ENCODE data around the gene PRKG2. TPM values are rescaled to one million over a fixed set of nuclear protein-coding genes. Genes with fewer than 3 reads are reported as not detected.

The PRKG2 gene
- total and polyA plus RNA-seq, 2 donors (not counting 3 experiments of a cell fraction or from before 2014, with no cell fraction given) = not detected

DNA sequence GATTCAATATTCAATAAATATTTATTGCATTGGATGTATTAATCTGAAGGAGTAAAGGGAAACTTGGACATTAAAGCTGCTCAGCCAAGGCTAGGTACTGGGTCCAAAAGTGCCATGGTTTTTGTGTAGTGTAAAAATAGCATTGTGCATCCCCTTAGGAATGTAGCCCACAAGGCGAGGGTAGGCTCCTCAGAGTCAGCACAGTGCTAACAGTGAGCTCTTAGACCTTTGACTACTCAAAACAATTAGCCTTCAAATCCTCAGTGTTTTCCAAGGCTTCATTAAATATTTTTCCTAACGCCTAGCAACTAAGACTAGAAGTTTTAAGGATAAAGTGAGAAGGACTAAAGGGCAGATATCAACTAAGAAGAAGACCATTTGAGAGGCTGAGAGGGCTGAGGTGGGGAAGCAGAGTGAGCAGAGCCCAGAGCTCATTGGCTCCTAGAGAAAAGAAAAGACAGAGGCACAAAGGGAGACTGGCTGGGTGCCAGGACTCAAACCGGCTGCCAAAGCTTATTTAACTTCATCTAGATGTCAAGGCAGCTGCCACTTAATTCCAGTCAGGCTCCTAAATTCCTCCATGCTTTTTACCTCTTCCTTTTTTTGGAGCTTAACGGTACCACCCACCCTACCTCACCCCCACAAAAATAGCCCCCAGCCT, 17.0 kb downstream of the PRKG2 start:
- Histone ChIP-seq H4K20me1 (replicated peaks; ENCODE audit: control insufficient read depth, extremely low read depth, insufficient read depth, low read length) (no peaks in the 10 kb centered on the region), H3K27ac (ENCODE audit: insufficient read depth, low read depth, low read length) (no peak overlapping the region), H3K4me2 (ENCODE audit: insufficient read depth, low read length) (no peak overlapping the region), H3K79me2 (ENCODE audit: control insufficient read depth, insufficient read depth, low read length) (no peaks in the 10 kb centered on the region), H3K9me3 (replicated peaks; ENCODE audit: control insufficient read depth, insufficient read depth, low read length) (no peaks in the 10 kb centered on the region), H3K9ac (replicated peaks; ENCODE audit: extremely low read depth, insufficient read depth, low read length) (no peak overlapping the region), H2AFZ (ENCODE audit: low read depth, low read length) (no peak overlapping the region), H3K4me3 (replicated peaks in 1 of 3; ENCODE audit: insufficient read depth in 1 of 3, low read depth in 1 of 3, low read length in 3 of 3) (no peak overlapping the region), H3K27me3 (ENCODE audit: control insufficient read depth in 2 of 2, insufficient read depth in 2 of 2, low read length in 2 of 2) (no peaks in the 10 kb centered on the region), H3K9me1 (replicated peaks; ENCODE audit: control insufficient read depth, extremely low read depth, insufficient read depth, low read length) (no peaks in the 10 kb centered on the region), H3K36me3 (ENCODE audit: control insufficient read depth in 2 of 2, extremely low read depth in 1 of 2, insufficient read depth in 2 of 2, low read length in 2 of 2) (no peaks in the 10 kb centered on the region), H3K4me1 (ENCODE audit: control insufficient read depth, extremely low read depth, insufficient read depth, low read length) (no peaks in the 10 kb centered on the region)
- dilution Hi-C loops (cut with MboI; ENCODE audit: extremely low pct_ligation_motif_present, low sequenced_read_pairs) (no loop called here), intact Hi-C loops (cut with micrococcal nuclease) (no loop called here)
- DNase-seq (ENCODE audit: low read depth, low spot score) = no peak
- no TSS peak for BruUV-seq (replicated peaks)
- CTCF ChIA-PET = no interaction called here
- POLR2A ChIA-PET = no interaction called here
- TF ChIP-seq FOS (IDR thresholded peaks at IDR 0.05; ENCODE audit: borderline replicate concordance, insufficient read depth, low read length) (no peak), MYC (IDR thresholded peaks at IDR 0.05; ENCODE audit: low read depth, low read length) (no peak), POLR2A (IDR thresholded peaks at IDR 0.05; ENCODE audit: low read depth, low read length) (no peak), POLR2AphosphoS5 (IDR thresholded peaks at IDR 0.05; ENCODE audit: insufficient read depth, low read depth, low read length) (no peak)
- TF ChIP-seq, protein P1, sequence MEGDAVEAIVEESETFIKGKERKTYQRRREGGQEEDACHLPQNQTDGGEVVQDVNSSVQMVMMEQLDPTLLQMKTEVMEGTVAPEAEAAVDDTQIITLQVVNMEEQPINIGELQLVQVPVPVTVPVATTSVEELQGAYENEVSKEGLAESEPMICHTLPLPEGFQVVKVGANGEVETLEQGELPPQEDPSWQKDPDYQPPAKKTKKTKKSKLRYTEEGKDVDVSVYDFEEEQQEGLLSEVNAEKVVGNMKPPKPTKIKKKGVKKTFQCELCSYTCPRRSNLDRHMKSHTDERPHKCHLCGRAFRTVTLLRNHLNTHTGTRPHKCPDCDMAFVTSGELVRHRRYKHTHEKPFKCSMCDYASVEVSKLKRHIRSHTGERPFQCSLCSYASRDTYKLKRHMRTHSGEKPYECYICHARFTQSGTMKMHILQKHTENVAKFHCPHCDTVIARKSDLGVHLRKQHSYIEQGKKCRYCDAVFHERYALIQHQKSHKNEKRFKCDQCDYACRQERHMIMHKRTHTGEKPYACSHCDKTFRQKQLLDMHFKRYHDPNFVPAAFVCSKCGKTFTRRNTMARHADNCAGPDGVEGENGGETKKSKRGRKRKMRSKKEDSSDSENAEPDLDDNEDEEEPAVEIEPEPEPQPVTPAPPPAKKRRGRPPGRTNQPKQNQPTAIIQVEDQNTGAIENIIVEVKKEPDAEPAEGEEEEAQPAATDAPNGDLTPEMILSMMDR (IDR thresholded peaks at IDR 0.05; ENCODE audit: extremely low read depth in 1 of 2, insufficient read depth in 1 of 2, low read depth in 1 of 2, low read length in 2 of 2) = no peak
- TF ChIP-seq, protein P2, sequence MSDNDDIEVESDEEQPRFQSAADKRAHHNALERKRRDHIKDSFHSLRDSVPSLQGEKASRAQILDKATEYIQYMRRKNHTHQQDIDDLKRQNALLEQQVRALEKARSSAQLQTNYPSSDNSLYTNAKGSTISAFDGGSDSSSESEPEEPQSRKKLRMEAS (IDR thresholded peaks at IDR 0.05; ENCODE audit: insufficient read depth, insufficient read length) = no peak
- FAIRE-seq = no peak

Data from endothelial cell of umbilical vein (primary cell).